Neural crest cell (in vitro differentiated cells): ENCODE data around the gene FEZF1. TPM values are rescaled to one million over a fixed set of nuclear protein-coding genes. Genes with fewer than 3 reads are reported as not detected.
"Not testable (repeated sequence)": the region's sequence is repeated elsewhere in the genome, so short reads cannot be mapped to it uniquely, and the experiment has no call there.

Experiments
- DNase-seq: peaks from one replicate; pipeline ENCODE4 v3.0.0; 2021; ENCODE audit warnings: low read depth, mixed read lengths, low spot score
- H3K27ac Mint-ChIP-seq: one replicate; pipeline ENCODE4 v1.8.0; 2021; ENCODE audit warnings: mild to moderate bottlenecking, mixed read lengths; ENCODE audit not compliant: unreplicated experiment
- H3K27me3 Mint-ChIP-seq: 2 replicates; pipeline ENCODE4 v1.8.0; 2021; ENCODE audit warnings: low read depth, mild to moderate bottlenecking, mixed read lengths
- H3K36me3 Mint-ChIP-seq: 2 replicates; pipeline ENCODE4 v1.8.0; 2021; ENCODE audit warnings: low read depth, mild to moderate bottlenecking, mixed read lengths
- H3K4me1 Mint-ChIP-seq: 2 replicates; pipeline ENCODE4 v1.8.0; 2021; ENCODE audit warnings: mixed read lengths
- H3K4me3 Mint-ChIP-seq: one replicate; pipeline ENCODE4 v1.8.0; 2021; ENCODE audit warnings: mild to moderate bottlenecking, mixed read lengths
- H3K9me3 Mint-ChIP-seq: 2 replicates; pipeline ENCODE4 v1.8.0; 2021; ENCODE audit warnings: mixed read lengths
- total RNA-seq: library from RNA; stranded (reverse); gene quantifications from 2 replicates; pipeline ENCODE4 v1.2.1, GENCODE V29; 2021
- TF ChIP-seq, protein P1 (sequence below): fragments of 200-600 bp; sonication (generic); conservative IDR thresholded peaks from 2 replicates; pipeline ENCODE4 v1.5.0; 2021; ENCODE audit warnings: antibody characterized with exemption, mild to moderate bottlenecking

FEZF1 gene
- total RNA-seq, 1 donor from 2014 or later: not detected

GRCh38 chr7:122289426-122289825 lies 15.1 kb downstream of the FEZF1 start:
- no peak for DNase-seq
- Mint-ChIP-seq H3K36me3 (no peaks in the 10 kb centered on the region), H3K27me3 (peaks cover 64% of the 10 kb centered on the region), H3K4me1 (peaks cover 4% of the 10 kb centered on the region), H3K9me3 (peaks cover 8% of the 10 kb centered on the region), H3K27ac (no peak overlapping the region), H3K4me3 (no peak overlapping the region)
- TF ChIP-seq, protein P1, sequence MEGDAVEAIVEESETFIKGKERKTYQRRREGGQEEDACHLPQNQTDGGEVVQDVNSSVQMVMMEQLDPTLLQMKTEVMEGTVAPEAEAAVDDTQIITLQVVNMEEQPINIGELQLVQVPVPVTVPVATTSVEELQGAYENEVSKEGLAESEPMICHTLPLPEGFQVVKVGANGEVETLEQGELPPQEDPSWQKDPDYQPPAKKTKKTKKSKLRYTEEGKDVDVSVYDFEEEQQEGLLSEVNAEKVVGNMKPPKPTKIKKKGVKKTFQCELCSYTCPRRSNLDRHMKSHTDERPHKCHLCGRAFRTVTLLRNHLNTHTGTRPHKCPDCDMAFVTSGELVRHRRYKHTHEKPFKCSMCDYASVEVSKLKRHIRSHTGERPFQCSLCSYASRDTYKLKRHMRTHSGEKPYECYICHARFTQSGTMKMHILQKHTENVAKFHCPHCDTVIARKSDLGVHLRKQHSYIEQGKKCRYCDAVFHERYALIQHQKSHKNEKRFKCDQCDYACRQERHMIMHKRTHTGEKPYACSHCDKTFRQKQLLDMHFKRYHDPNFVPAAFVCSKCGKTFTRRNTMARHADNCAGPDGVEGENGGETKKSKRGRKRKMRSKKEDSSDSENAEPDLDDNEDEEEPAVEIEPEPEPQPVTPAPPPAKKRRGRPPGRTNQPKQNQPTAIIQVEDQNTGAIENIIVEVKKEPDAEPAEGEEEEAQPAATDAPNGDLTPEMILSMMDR: no peak

- not testable (repeated sequence) for H3K9me3 Mint-ChIP-seq, H3K36me3 Mint-ChIP-seq, H3K27ac Mint-ChIP-seq, H3K4me1 Mint-ChIP-seq, DNase-seq
- Mint-ChIP-seq H3K4me3 (peak overlapping the region; percentile 83), H3K27me3 (peaks cover 28% of the 10 kb centered on the region)
Measured at GRCh38 chr7:122284608-122285007, 19.9 kb downstream of the FEZF1 start.

DNA sequence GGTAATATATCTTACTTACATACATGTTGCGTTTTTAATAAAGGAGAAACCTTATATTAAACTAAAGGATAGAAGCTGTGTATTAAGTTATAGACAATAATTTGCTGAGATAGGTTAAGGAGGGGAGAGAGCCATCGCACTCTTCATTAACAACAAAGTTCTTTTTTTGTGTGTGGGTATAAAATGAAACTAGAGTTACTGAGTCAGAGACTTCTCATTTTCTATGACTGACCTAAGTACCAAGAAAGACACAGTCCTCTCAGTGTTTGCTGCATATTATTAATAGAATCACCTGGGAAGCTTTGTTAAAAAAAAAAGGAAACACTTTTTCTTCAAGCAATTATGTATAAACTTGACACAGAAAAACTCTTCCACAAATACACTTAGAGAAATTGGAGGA lies 31.4 kb downstream of the FEZF1 start:
- Mint-ChIP-seq H3K4me3 (no peak overlapping the region), H3K27ac (no peak overlapping the region), H3K27me3 (peaks cover 6% of the 10 kb centered on the region), H3K36me3 (no peaks in the 10 kb centered on the region), H3K4me1 (no peaks in the 10 kb centered on the region), H3K9me3 (no peaks in the 10 kb centered on the region)
- no peak for DNase-seq
- TF ChIP-seq, protein P1: no peak

GRCh38 chr7:122269241-122269640 lies 35.3 kb downstream of the FEZF1 start:
- TF ChIP-seq, protein P1: no peak

GRCh38 chr7:122268101-122268500 lies 36.4 kb downstream of the FEZF1 start:
- TF ChIP-seq, protein P1: no peak
- DNase-seq: no peak
- H3K27me3 Mint-ChIP-seq: peaks cover 4% of the 10 kb centered on the region
- H3K9me3 Mint-ChIP-seq: no peaks in the 10 kb centered on the region
- no peaks in the 10 kb centered on the region for H3K4me1 Mint-ChIP-seq
- no peak overlapping the region for H3K27ac Mint-ChIP-seq
- no peaks in the 10 kb centered on the region for H3K36me3 Mint-ChIP-seq
- no peak overlapping the region for H3K4me3 Mint-ChIP-seq

More at GRCh38 chr7:122269241-122269640, 35.3 kb downstream of the FEZF1 start:
- H3K36me3 Mint-ChIP-seq: no peaks in the 10 kb centered on the region
- no peaks in the 10 kb centered on the region for H3K9me3 Mint-ChIP-seq
- peaks cover 6% of the 10 kb centered on the region for H3K27me3 Mint-ChIP-seq
- H3K4me1 Mint-ChIP-seq: no peaks in the 10 kb centered on the region
- no peak for DNase-seq
- H3K4me3 Mint-ChIP-seq: no peak overlapping the region
- no peak overlapping the region for H3K27ac Mint-ChIP-seq

DNA sequence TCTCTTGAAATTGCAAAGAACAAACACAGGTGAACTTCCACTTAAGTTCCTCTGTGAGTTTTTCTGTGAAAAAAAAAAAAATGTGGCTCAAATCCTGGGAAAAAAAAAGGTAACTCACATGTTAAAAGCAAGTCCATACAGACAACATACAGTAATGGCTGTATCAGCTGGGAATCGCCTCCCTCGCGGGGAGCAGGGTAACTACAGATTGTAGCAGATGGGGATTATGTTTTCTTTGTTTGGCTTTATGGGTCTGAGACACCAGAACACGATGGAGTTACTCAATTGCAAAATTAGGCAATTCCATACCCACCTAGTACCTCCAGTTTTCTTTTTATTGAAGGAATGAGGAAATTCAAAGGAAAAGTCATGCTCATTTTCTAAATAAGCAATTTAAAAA lies 42.3 kb downstream of the FEZF1 start:
- DNase-seq: no peak

More for the DNA sequence above, 42.3 kb downstream of the FEZF1 start:
- no peaks in the 10 kb centered on the region for H3K9me3 Mint-ChIP-seq
- no peaks in the 10 kb centered on the region for H3K4me1 Mint-ChIP-seq
- H3K27me3 Mint-ChIP-seq: peaks cover 15% of the 10 kb centered on the region
- no peak overlapping the region for H3K27ac Mint-ChIP-seq
- TF ChIP-seq, protein P1: no peak
- no peaks in the 10 kb centered on the region for H3K36me3 Mint-ChIP-seq
- no peak overlapping the region for H3K4me3 Mint-ChIP-seq
